ENCODE measurements around the gene FKBP15. TPM values are rescaled to one million over a fixed set of nuclear protein-coding genes. Genes with fewer than 3 reads are reported as not detected.

FKBP15 gene
- total and polyA plus RNA-seq, 2 of the 13 experiments (the other 11 are each of a cell fraction or from before 2014, with no cell fraction given): 12.3 to 18.6 TPM

- TF ChIP-seq ZNF501 (CRISPR knock-in tag; IDR thresholded peaks at IDR 0.05): peak; percentile 50; the same call in 1 of the 2 replicates
- 0 out of 2 replicates have a peak, but pooled peaks have one; percentile 48 for TF ChIP-seq SAFB2 (CRISPR knock-in tag; IDR thresholded peaks at IDR 0.05; ENCODE audit: borderline replicate concordance, low read depth)
- TF ChIP-seq DNMT3B (CRISPR knock-in tag; conservative IDR thresholded peaks at IDR 0.05): no peak
- TF ChIP-seq ZNF547 (CRISPR knock-in tag; IDR thresholded peaks at IDR 0.05): peak; percentile 31; the same call in 1 of the 2 replicates
- TF ChIP-seq ZNF430 (CRISPR knock-in tag; IDR thresholded peaks at IDR 0.05): no peak; the same call in 1 of the 2 replicates
- peak; percentile 51; the same call in 1 of the 2 replicates for TF ChIP-seq FOXK1 (CRISPR knock-in tag; IDR thresholded peaks at IDR 0.05; ENCODE audit: borderline replicate concordance, low read depth)
- no peak for TF ChIP-seq ZNF672 (CRISPR knock-in tag; IDR thresholded peaks at IDR 0.05)
- no peak for TF ChIP-seq IKZF4 (CRISPR knock-in tag; IDR thresholded peaks at IDR 0.05; ENCODE audit: borderline replicate concordance, low read depth, not compliant biosample characterization)
- no peak for TF ChIP-seq ZNF232 (CRISPR knock-in tag; IDR thresholded peaks at IDR 0.05; ENCODE audit: borderline replicate concordance)
- no peak for TF ChIP-seq ZHX1 (CRISPR knock-in tag; IDR thresholded peaks at IDR 0.05; ENCODE audit: low read depth)
- TF ChIP-seq HOXA9 (CRISPR knock-in tag; IDR thresholded peaks at IDR 0.05; ENCODE audit: borderline replicate concordance): no peak
- 0 out of 2 replicates have a peak, but pooled peaks have one; percentile 36 for TF ChIP-seq ZNF513 (CRISPR knock-in tag; conservative IDR thresholded peaks at IDR 0.05)
- no peak for TF ChIP-seq SRSF4 (IDR thresholded peaks at IDR 0.05; ENCODE audit: low read depth, low read length, poor library complexity, severe bottlenecking)
- TF ChIP-seq ZSCAN25 (CRISPR knock-in tag; IDR thresholded peaks at IDR 0.05): no peak
- peak; percentile 82; the same call in 1 of the 2 replicates for TF ChIP-seq ZGPAT (CRISPR knock-in tag; IDR thresholded peaks at IDR 0.05)
- TF ChIP-seq MNT (IDR thresholded peaks at IDR 0.05): 0 out of 2 replicates have a peak, but pooled peaks have one; percentile 43
- 0 out of 2 replicates have a peak, but pooled peaks have one; percentile 74 for TF ChIP-seq ZNF567 (CRISPR knock-in tag; IDR thresholded peaks at IDR 0.05; ENCODE audit: borderline replicate concordance)
- peak; percentile 76 for TF ChIP-seq ZFX (CRISPR knock-in tag; IDR thresholded peaks at IDR 0.05; ENCODE audit: low read depth)
- no peak for TF ChIP-seq EZH2 (conservative IDR thresholded peaks at IDR 0.05; ENCODE audit: low read depth, low read length)
- TF ChIP-seq ATF7-NPFF (CRISPR knock-in tag; IDR thresholded peaks at IDR 0.05; ENCODE audit: low read depth): peak; percentile 73; the same call in 1 of the 2 replicates
Observed at GRCh38 chr9:113150670-113151611, 70.1 kb downstream of the FKBP15 start, which contains the start of gene SLC31A2 (continued).

All from HepG2 (cell line).